ENCODE measurements around the gene OR2T5.
"Not testable (repeated sequence)": the region's sequence is repeated elsewhere in the genome, so short reads cannot be mapped to it uniquely, and the experiment has no call there.

Gene OR2T5

GRCh38 chr1:248500305-248501035, 12.1 kb downstream of the OR2T5 start:
- DNase-seq (ENCODE audit: low read depth) = not testable (repeated sequence)

GRCh38 chr1:248507773-248508172, 19.4 kb downstream of the OR2T5 start, which contains the start of gene OR2G6:
OR2G6 (plus strand) TSS chr1:248508073; CDS start chr1:248521647, 13,574 bp downstream.
- not testable (repeated sequence) for DNase-seq (ENCODE audit: low read depth)

- DNase-seq (ENCODE audit: low read depth) = not testable (repeated sequence)
These were observed 21.8 kb downstream of the OR2T5 start for GRCh38 chr1:248510217-248510616.

GRCh38 chr1:248521856-248522255, 33.5 kb downstream of the OR2T5 start:
- DNase-seq (ENCODE audit: low read depth) = no peak

GRCh38 chr1:248537449-248537848, 49.1 kb downstream of the OR2T5 start:
- not testable (repeated sequence) for DNase-seq (ENCODE audit: low read depth)
